ENCODE data around the gene TSEN34.

GRCh38 chr19:54169149-54169740 is 21.9 kb upstream of the TSEN34 start:
- no peak for TF ChIP-seq CTCF (conservative IDR thresholded peaks at IDR 0.05; ENCODE audit: low read length)
- TF ChIP-seq EZH2phosphoT487 (IDR thresholded peaks at IDR 0.05; ENCODE audit: borderline replicate concordance, low read depth, low read length): no peak
